ENCODE results near the gene ZBTB42. TPM values are rescaled to one million over a fixed set of nuclear protein-coding genes. Genes with fewer than 3 reads are reported as not detected.

The ZBTB42 gene
- total and polyA plus RNA-seq, 2 of the 13 experiments (the other 11 are each of a cell fraction or from before 2014, with no cell fraction given), result 2.8 to 4.2 TPM

- TF ChIP-seq TFE3 (CRISPR knock-in tag; IDR thresholded peaks at IDR 0.05) (peak; percentile 42), ZKSCAN1 (IDR thresholded peaks at IDR 0.05; ENCODE audit: low read length) (peak; percentile 55; the same call in 1 of the 2 replicates), ZNF772 (CRISPR knock-in tag; IDR thresholded peaks at IDR 0.05) (0 out of 2 replicates have a peak, but pooled peaks have one; percentile 45), CEBPZ (IDR thresholded peaks at IDR 0.05; ENCODE audit: low read length) (no peak), TCF7 (IDR thresholded peaks at IDR 0.05; ENCODE audit: low read depth) (no peak), ZNF850 (CRISPR knock-in tag; conservative IDR thresholded peaks at IDR 0.05) (no peak), PITX1 (CRISPR knock-in tag; IDR thresholded peaks at IDR 0.05) (0 out of 2 replicates have a peak, but pooled peaks have one; percentile 29), ZMYM3 (CRISPR knock-in tag; IDR thresholded peaks at IDR 0.05) (no peak; the same call in 1 of the 2 replicates), MEF2D (CRISPR knock-in tag; IDR thresholded peaks at IDR 0.05) (peak; percentile 21; the same call in 1 of the 2 replicates), ZNF709 (CRISPR knock-in tag; IDR thresholded peaks at IDR 0.05) (peak; percentile 62; the same call in 1 of the 2 replicates), FOXA3 (CRISPR knock-in tag; IDR thresholded peaks at IDR 0.05) (no peak), BATF2 (CRISPR knock-in tag; IDR thresholded peaks at IDR 0.05) (no peak), MTF1 (CRISPR knock-in tag; IDR thresholded peaks at IDR 0.05) (no peak), NCOR1 (IDR thresholded peaks at IDR 0.05; ENCODE audit: borderline replicate concordance, low read length) (peak; percentile 65; the same call in 1 of the 2 replicates), NFIC (IDR thresholded peaks at IDR 0.05; ENCODE audit: low read length) (no peak), NFIB (CRISPR knock-in tag; IDR thresholded peaks at IDR 0.05; ENCODE audit: borderline replicate concordance) (no peak), CBX5 (CRISPR knock-in tag; IDR thresholded peaks at IDR 0.05; ENCODE audit: borderline replicate concordance) (peak; percentile 72; the same call in 1 of the 2 replicates)
- TF ChIP-seq, protein P1, sequence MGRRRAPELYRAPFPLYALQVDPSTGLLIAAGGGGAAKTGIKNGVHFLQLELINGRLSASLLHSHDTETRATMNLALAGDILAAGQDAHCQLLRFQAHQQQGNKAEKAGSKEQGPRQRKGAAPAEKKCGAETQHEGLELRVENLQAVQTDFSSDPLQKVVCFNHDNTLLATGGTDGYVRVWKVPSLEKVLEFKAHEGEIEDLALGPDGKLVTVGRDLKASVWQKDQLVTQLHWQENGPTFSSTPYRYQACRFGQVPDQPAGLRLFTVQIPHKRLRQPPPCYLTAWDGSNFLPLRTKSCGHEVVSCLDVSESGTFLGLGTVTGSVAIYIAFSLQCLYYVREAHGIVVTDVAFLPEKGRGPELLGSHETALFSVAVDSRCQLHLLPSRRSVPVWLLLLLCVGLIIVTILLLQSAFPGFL (CRISPR knock-in tag; IDR thresholded peaks at IDR 0.05), result no peak
These were observed 32.2 kb upstream of the ZBTB42 start (continued) for GRCh38 chr14:104768437-104769323.

Data from HepG2 (cell line).